SK-N-MC (cell line): ENCODE measurements around the gene ZSCAN20.
A peak's percentile ranks its signal among the peaks of the same experiment; 100 is the strongest.

Experiments used
- DNase-seq: peaks from one replicate; pipeline ENCODE4 v3.0.0-alpha.2; 2011; ENCODE audit warnings: low read depth, low spot score
- H3K27ac ChIP-seq: fragments of 200-600 bp; sonication (generic); 2 replicates; pipeline ENCODE4 v1.5.1; 2016; ENCODE audit warnings: mixed run types
- H3K36me3 ChIP-seq: fragments of 200-600 bp; sonication (generic); 2 replicates; pipeline ENCODE4 v1.6.1; 2017; ENCODE audit warnings: antibody characterized with exemption, low read length, mixed read lengths; ENCODE audit not compliant: insufficient read depth
- H3K4me3 ChIP-seq: fragments of 200-600 bp; sonication (generic); 2 replicates; pipeline ENCODE4 v1.5.1; 2016
- H3K9ac ChIP-seq: fragments of 200-600 bp; sonication (generic); 2 replicates; pipeline ENCODE4 v1.8.0; 2017; ENCODE audit warnings: mixed run types, mixed read lengths; ENCODE audit not compliant: insufficient read length
- H3K9me3 ChIP-seq: fragments of 200-600 bp; sonication (generic); 2 replicates; pipeline ENCODE4 v1.6.1; 2017; ENCODE audit warnings: low read depth, mild to moderate bottlenecking, antibody characterized with exemption, low read length, moderate library complexity, mixed read lengths
- EZH2 ChIP-seq: fragments of 200-600 bp; sonication (generic); IDR thresholded peaks from one replicate; pipeline ENCODE4 v1.6.1; 2017; ENCODE audit warnings: antibody characterized with exemption
- FOXP2 ChIP-seq: optimal IDR thresholded peaks from 2 replicates; pipeline ENCODE3; 2011; ENCODE audit warnings: mild to moderate bottlenecking, moderate library complexity; ENCODE audit not compliant: insufficient read depth; ENCODE audit errors: extremely low read length, control extremely low read depth
- POLR2AphosphoS5 ChIP-seq: IDR thresholded peaks from 2 replicates; pipeline ENCODE4 v1.6.1; 2012; ENCODE audit warnings: mild to moderate bottlenecking, low read depth, low read length, borderline replicate concordance

The ZSCAN20 gene

GRCh38 chr1:33441088-33441745, 31.2 kb upstream of the ZSCAN20 start:
- Histone ChIP-seq H3K27ac (no peak overlapping the region), H3K9me3 (no peaks in the 10 kb centered on the region), H3K9ac (no peak overlapping the region), H3K36me3 (no peaks in the 10 kb centered on the region), H3K4me3 (no peak overlapping the region)
- TF ChIP-seq EZH2 = no peak
- no peak for TF ChIP-seq FOXP2
- no peak for TF ChIP-seq POLR2AphosphoS5
- DNase-seq = no peak

GRCh38 chr1:33442141-33442540, 30.3 kb upstream of the ZSCAN20 start:
- no peak for DNase-seq
- TF ChIP-seq EZH2 = no peak
- no peak for TF ChIP-seq POLR2AphosphoS5
- no peak for TF ChIP-seq FOXP2

GRCh38 chr1:33443080-33443704, 29.3 kb upstream of the ZSCAN20 start:
- Histone ChIP-seq H3K27ac (no peak overlapping the region), H3K9ac (no peak overlapping the region), H3K4me3 (no peak overlapping the region), H3K9me3 (no peaks in the 10 kb centered on the region), H3K36me3 (no peaks in the 10 kb centered on the region)
- DNase-seq = no peak
- TF ChIP-seq EZH2 (no peak), POLR2AphosphoS5 (no peak), FOXP2 (no peak)

More at GRCh38 chr1:33442141-33442540, 30.3 kb upstream of the ZSCAN20 start:
- Histone ChIP-seq H3K36me3 (no peaks in the 10 kb centered on the region), H3K4me3 (no peak overlapping the region), H3K9me3 (no peaks in the 10 kb centered on the region), H3K27ac (no peak overlapping the region), H3K9ac (no peak overlapping the region)

GRCh38 chr1:33443705-33444180, 28.7 kb upstream of the ZSCAN20 start:
- Histone ChIP-seq H3K27ac (no peak overlapping the region), H3K4me3 (no peak overlapping the region), H3K9ac (no peak overlapping the region), H3K36me3 (no peaks in the 10 kb centered on the region), H3K9me3 (no peaks in the 10 kb centered on the region)
- DNase-seq = no peak
- TF ChIP-seq POLR2AphosphoS5 (no peak), EZH2 (no peak), FOXP2 (no peak)

- no peak overlapping the region for H3K4me3 ChIP-seq
- H3K27ac ChIP-seq = no peak overlapping the region
- H3K36me3 ChIP-seq = no peaks in the 10 kb centered on the region
- H3K9ac ChIP-seq = no peak overlapping the region
- DNase-seq = no peak
- TF ChIP-seq FOXP2 = no peak
- no peak for TF ChIP-seq EZH2
- TF ChIP-seq POLR2AphosphoS5 = no peak
- H3K9me3 ChIP-seq = no peaks in the 10 kb centered on the region
Observed at GRCh38 chr1:33445108-33445507, 27.3 kb upstream of the ZSCAN20 start.

GRCh38 chr1:33446590-33446989, 25.9 kb upstream of the ZSCAN20 start:
- H3K27ac ChIP-seq = no peak overlapping the region
- no peak for DNase-seq
- H3K36me3 ChIP-seq = no peaks in the 10 kb centered on the region
- TF ChIP-seq EZH2 = no peak
- TF ChIP-seq POLR2AphosphoS5 = no peak
- TF ChIP-seq FOXP2 = no peak
- H3K9me3 ChIP-seq = no peaks in the 10 kb centered on the region
- H3K4me3 ChIP-seq = no peak overlapping the region
- H3K9ac ChIP-seq = no peak overlapping the region

GRCh38 chr1:33454646-33455282, 17.7 kb upstream of the ZSCAN20 start:
- Histone ChIP-seq H3K27ac (no peak overlapping the region), H3K36me3 (no peaks in the 10 kb centered on the region), H3K9ac (no peak overlapping the region), H3K4me3 (no peak overlapping the region), H3K9me3 (no peaks in the 10 kb centered on the region)
- no peak for DNase-seq
- no peak for TF ChIP-seq EZH2
- no peak for TF ChIP-seq POLR2AphosphoS5
- no peak for TF ChIP-seq FOXP2

- H3K9me3 ChIP-seq = no peaks in the 10 kb centered on the region
- H3K27ac ChIP-seq = no peak overlapping the region
- H3K36me3 ChIP-seq = no peaks in the 10 kb centered on the region
- no peak overlapping the region for H3K4me3 ChIP-seq
- no peak overlapping the region for H3K9ac ChIP-seq
- DNase-seq = peak; percentile 48
- TF ChIP-seq FOXP2 = no peak
- TF ChIP-seq POLR2AphosphoS5 = no peak
- TF ChIP-seq EZH2 = no peak
Observed at GRCh38 chr1:33455539-33456501, 16.6 kb upstream of the ZSCAN20 start.
